SK-N-SH (cell line): ENCODE data around the gene OGDH. TPM values are rescaled to one million over a fixed set of nuclear protein-coding genes. Genes with fewer than 3 reads are reported as not detected.

ENCODE experiments used
- CTCF ChIA-PET: fragments of 300-600, 350-600 bp; formaldehyde crosslinking; extraction: SDS; loops from one replicate; lab custom pipeline; 2021; lab: Yijun Ruan, JAX
- POLR2A ChIA-PET: fragments of 350-600 bp; sonication (Branson Sonifier 250); formaldehyde crosslinking; extraction: SDS; loops from one replicate; lab custom pipeline; 2020; ENCODE audit warnings: antibody characterized with exemption, inconsistent platforms; lab: Yijun Ruan, JAX
- DNase-seq: peaks from one replicate; pipeline ENCODE4 v3.0.0; 2012
- H2AFZ ChIP-seq: fragments of 200-600 bp; sonication (generic); 2 replicates; pipeline ENCODE4 v1.8.1; 2016; ENCODE audit warnings: antibody characterized with exemption, mild to moderate bottlenecking, low read depth
- H3F3A ChIP-seq: fragments of 200-600 bp; sonication (generic); replicated peaks from 2 replicates; pipeline ENCODE3; 2016; ENCODE audit warnings: antibody characterized with exemption, mild to moderate bottlenecking; ENCODE audit not compliant: insufficient read depth
- H3K27ac ChIP-seq, 2 experiments: fragments of 200-500 bp in 1 of 2; fragments of 200-600 bp in 1 of 2; sonication (Bioruptor generic) in 1 of 2; sonication (generic), shearing (Covaris generic) in 1 of 2; 2 replicates each; pipeline versions ENCODE4 v1.5.1 to v1.6.1; 2014 to 2016; ENCODE audit warnings: low read depth in 2 of 2, inconsistent platforms in 1 of 2, low read length in 1 of 2, mild to moderate bottlenecking in 1 of 2, mixed read lengths in 1 of 2
- H3K27me3 ChIP-seq: fragments of 200-600 bp; sonication (generic), shearing (Covaris generic); 2 replicates; pipeline ENCODE4 v1.6.1; 2016; ENCODE audit warnings: mixed run types; ENCODE audit not compliant: insufficient read depth
- H3K36me3 ChIP-seq, 2 experiments: fragments of 200-500 bp in 1 of 2; fragments of 200-600 bp in 1 of 2; sonication (Bioruptor generic) in 1 of 2; sonication (generic) in 1 of 2; replicated peaks in 1 of 2; 2 replicates each; pipeline versions ENCODE3 to v1.5.1; 2014 to 2016; ENCODE audit warnings: low read length in 1 of 2, mild to moderate bottlenecking in 1 of 2; ENCODE audit not compliant: insufficient read depth in 2 of 2, control insufficient read depth in 1 of 2
- H3K4me1 ChIP-seq, 2 experiments: fragments of 200-500 bp in 1 of 2; fragments of 200-600 bp in 1 of 2; sonication (Bioruptor generic) in 1 of 2; sonication (generic), shearing (Covaris generic) in 1 of 2; 2 replicates each; pipeline versions ENCODE4 v1.5.1 to v1.6.1; 2014 to 2016; ENCODE audit warnings: low read depth in 1 of 2, low read length in 1 of 2, mixed run types in 1 of 2; ENCODE audit not compliant: insufficient read depth in 2 of 2, control insufficient read depth in 1 of 2
- H3K4me2 ChIP-seq: fragments of 200-600 bp; sonication (generic), shearing (Covaris generic); 2 replicates; pipeline ENCODE4 v1.6.1; 2017; ENCODE audit warnings: mixed run types
- H3K4me3 ChIP-seq, 2 experiments: fragments of 200-500 bp in 1 of 2; fragments of 200-600 bp in 1 of 2; sonication (Bioruptor generic) in 1 of 2; sonication (generic), shearing (Covaris generic) in 1 of 2; 2 replicates each; pipeline versions ENCODE4 v1.5.1 to v1.8.1; 2014 to 2016; ENCODE audit warnings: low read depth in 2 of 2, inconsistent platforms in 1 of 2, low read length in 1 of 2, mild to moderate bottlenecking in 1 of 2, mixed read lengths in 1 of 2, moderate library complexity in 1 of 2
- H3K79me2 ChIP-seq: fragments of 200-600 bp; sonication (generic); 2 replicates; pipeline ENCODE4 v1.8.1; 2017; ENCODE audit warnings: mild to moderate bottlenecking; ENCODE audit not compliant: insufficient read depth
- H3K9ac ChIP-seq: fragments of 200-600 bp; sonication (generic); 2 replicates; pipeline ENCODE4 v1.6.1; 2017; ENCODE audit warnings: mixed run types
- H3K9me2 ChIP-seq: fragments of 200-600 bp; sonication (generic); 2 replicates; pipeline ENCODE4 v1.6.1; 2017; ENCODE audit warnings: mixed run types
- H3K9me3 ChIP-seq: fragments of 200-600 bp; sonication (generic); 2 replicates; pipeline ENCODE4 v1.6.1; 2017; ENCODE audit warnings: mixed run types, mild to moderate bottlenecking, moderate library complexity
- H4K20me1 ChIP-seq: fragments of 200-600 bp; sonication (generic); 2 replicates; pipeline ENCODE4 v1.6.1; 2017; ENCODE audit warnings: mild to moderate bottlenecking, mixed run types; ENCODE audit not compliant: insufficient read depth
- CHD2 ChIP-seq: fragments of 150-350 bp; IDR thresholded peaks from 2 replicates; pipeline ENCODE4 v1.6.1; 2018; ENCODE audit warnings: low read length; ENCODE audit not compliant: partially characterized antibody
- EZH2phosphoT487 ChIP-seq: fragments of 200-600 bp; sonication (generic); IDR thresholded peaks from 2 replicates; pipeline ENCODE4 v1.6.1; 2017; ENCODE audit warnings: low read depth, mixed run types, mild to moderate bottlenecking, antibody characterized with exemption, moderate library complexity, borderline replicate concordance
- FOXJ3 ChIP-seq: sonication (generic); formaldehyde crosslinking; IDR thresholded peaks from 2 replicates; pipeline ENCODE4 v1.5.1; 2020; ENCODE audit warnings: mild to moderate bottlenecking, missing genetic modification reagents
- FOXM1 ChIP-seq: IDR thresholded peaks from 2 replicates; pipeline ENCODE4 v1.4.0; 2012; ENCODE audit warnings: low read depth, mild to moderate bottlenecking
- GATA2 ChIP-seq: sonication (generic); formaldehyde crosslinking; IDR thresholded peaks from 2 replicates; pipeline ENCODE4 v1.5.0; 2020; ENCODE audit warnings: mild to moderate bottlenecking, missing genetic modification reagents
- JUND ChIP-seq: IDR thresholded peaks from 2 replicates; pipeline ENCODE4 v1.4.0; 2012
- MAX ChIP-seq: IDR thresholded peaks from 2 replicates; pipeline ENCODE4 v1.4.0; 2012; ENCODE audit warnings: low read depth
- NFIC ChIP-seq: IDR thresholded peaks from 2 replicates; pipeline ENCODE4 v1.4.0; 2012; ENCODE audit warnings: borderline replicate concordance
- PBX3 ChIP-seq: IDR thresholded peaks from 2 replicates; pipeline ENCODE4; 2012
- POLR2AphosphoS5 ChIP-seq: IDR thresholded peaks from 2 replicates; pipeline ENCODE4 v1.6.1; 2012; ENCODE audit warnings: low read depth, low read length
- RFX5 ChIP-seq: IDR thresholded peaks from 2 replicates; pipeline ENCODE4 v1.6.1; 2012; ENCODE audit warnings: mild to moderate bottlenecking, improper control_type of control experiment, low read length
- TEAD4 ChIP-seq: IDR thresholded peaks from 2 replicates; pipeline ENCODE4 v1.4.0; 2012; ENCODE audit warnings: mild to moderate bottlenecking, borderline replicate concordance; ENCODE audit not compliant: insufficient read depth
- USF1 ChIP-seq: IDR thresholded peaks from 2 replicates; pipeline ENCODE4 v1.4.0; 2012; ENCODE audit warnings: low read depth, borderline replicate concordance
- WGBS: methylation state at CpG from one replicate; pipeline ENCODE4 v1.1.6; 2017; ENCODE audit warnings: low lambda C conversion rate; 5-methylcytosine and 5-hydroxymethylcytosine counted together
- polyA plus RNA-seq, 3 experiments: library from polyadenylated mRNA; depleted of rRNA; stranded (reverse); fragments of >200 nt; gene quantifications; 2 replicates each; pipeline ENCODE4 v1.2.3, GENCODE V29; 2012
- TF ChIP-seq, protein P1 (sequence below): fragments of 150-350 bp; IDR thresholded peaks from 2 replicates; pipeline ENCODE4 v1.6.1; 2016; ENCODE audit warnings: mild to moderate bottlenecking, low read depth, low read length

The OGDH gene
- polyA plus RNA-seq, 1 of the 3 experiments (the other 2 are of a cell fraction), result 69.4 TPM

- TF ChIP-seq PBX3 (no peak), GATA2 (CRISPR knock-in tag) (no peak), TEAD4 (no peak), RFX5 (no peak)
- TF ChIP-seq, protein P1, sequence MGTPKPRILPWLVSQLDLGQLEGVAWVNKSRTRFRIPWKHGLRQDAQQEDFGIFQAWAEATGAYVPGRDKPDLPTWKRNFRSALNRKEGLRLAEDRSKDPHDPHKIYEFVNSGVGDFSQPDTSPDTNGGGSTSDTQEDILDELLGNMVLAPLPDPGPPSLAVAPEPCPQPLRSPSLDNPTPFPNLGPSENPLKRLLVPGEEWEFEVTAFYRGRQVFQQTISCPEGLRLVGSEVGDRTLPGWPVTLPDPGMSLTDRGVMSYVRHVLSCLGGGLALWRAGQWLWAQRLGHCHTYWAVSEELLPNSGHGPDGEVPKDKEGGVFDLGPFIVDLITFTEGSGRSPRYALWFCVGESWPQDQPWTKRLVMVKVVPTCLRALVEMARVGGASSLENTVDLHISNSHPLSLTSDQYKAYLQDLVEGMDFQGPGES, result no peak
Measured at GRCh38 chr7:44565795-44566559, 40.5 kb upstream of the OGDH start (continued).

DNA sequence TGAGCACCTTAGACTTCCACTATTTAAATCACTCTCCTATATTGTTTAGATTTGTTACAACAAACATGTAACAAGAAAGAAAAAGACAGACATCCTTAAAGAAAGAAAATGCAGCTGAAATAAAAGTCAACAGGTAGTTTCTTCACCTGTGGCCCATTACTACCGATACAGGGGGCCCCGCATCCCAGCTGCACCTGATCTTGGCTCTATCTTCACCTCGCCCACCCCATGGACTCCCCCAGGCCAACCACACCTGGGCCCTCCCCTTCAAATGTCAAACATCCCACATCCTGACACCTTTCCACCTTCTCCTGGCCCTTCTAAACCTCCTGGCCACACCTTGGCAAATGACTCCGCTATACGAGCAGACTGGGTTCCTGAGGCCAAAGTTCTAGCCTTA is 39.7 kb upstream of the OGDH start:
- 95% methylated on average over 5 of the region's 5 CpGs for WGBS
- H4K20me1 ChIP-seq, result peaks cover 10% of the 10 kb centered on the region

GRCh38 chr7:44567884-44568283 is 38.5 kb upstream of the OGDH start:
- Histone ChIP-seq H3K4me3 (no peak overlapping the region), H3K36me3 (peaks cover 57 to 86% of the 10 kb centered on the region in 2 experiments), H3K27ac (no peak overlapping the region), H4K20me1 (peaks cover 10% of the 10 kb centered on the region), H3K4me1 (peaks cover 7 to 9% of the 10 kb centered on the region in 2 experiments), H3K27me3 (no peaks in the 10 kb centered on the region), H3K9ac (no peak overlapping the region), H3K9me2 (no peaks in the 10 kb centered on the region), H2AFZ (no peak overlapping the region), H3K9me3 (no peaks in the 10 kb centered on the region), H3K4me2 (no peak overlapping the region), H3F3A (peaks cover 5% of the 10 kb centered on the region), H3K79me2 (peaks cover 29% of the 10 kb centered on the region)
- CTCF ChIA-PET, result interaction anchor here (1.4 to 7.2 kb wide), 5 partner anchors 9 to 326 kb away, joined by 6 to 98 read pairs (median 53); partner anchors contain the start of genes DDX56, NPC1L1 and TMED4
- no peak for DNase-seq
- 95% methylated on average over 6 of the region's 6 CpGs for WGBS
- POLR2A ChIA-PET, result interaction anchor here (1.2 kb wide), 1 partner anchor 14 kb away, joined by 5 read pairs; the partner anchor contains the start of gene TMED4
- no peak for TF ChIP-seq FOXJ3 (CRISPR knock-in tag)
- no peak for TF ChIP-seq EZH2phosphoT487
- no peak for TF ChIP-seq MAX
- TF ChIP-seq JUND, result no peak
- no peak for TF ChIP-seq FOXM1
- no peak for TF ChIP-seq CHD2
- no peak for TF ChIP-seq USF1
- TF ChIP-seq POLR2AphosphoS5, result no peak
- TF ChIP-seq, protein P1, result no peak
- no peak for TF ChIP-seq PBX3

More for the DNA sequence above, 39.7 kb upstream of the OGDH start:
- Histone ChIP-seq H3K27me3 (no peaks in the 10 kb centered on the region), H3F3A (peaks cover 8% of the 10 kb centered on the region), H3K9me3 (no peaks in the 10 kb centered on the region), H3K4me3 (no peak overlapping the region), H3K9me2 (no peaks in the 10 kb centered on the region), H3K79me2 (peaks cover 17% of the 10 kb centered on the region), H3K9ac (no peak overlapping the region), H3K4me1 (peaks cover 4 to 5% of the 10 kb centered on the region in 2 experiments; a peak in 2 of 4 replicates), H3K36me3 (peaks cover 46 to 74% of the 10 kb centered on the region in 2 experiments), H3K27ac (no peak overlapping the region), H2AFZ (no peak overlapping the region), H3K4me2 (no peak overlapping the region)
- CTCF ChIA-PET, result interaction anchor here (1.0 to 7.2 kb wide), 14 partner anchors 11 to 545 kb away, joined by 3 to 98 read pairs (median 10); partner anchors contain the start of genes DDX56, NPC1L1, NUDCD3 and TBRG4
- TF ChIP-seq NFIC, result no peak
- POLR2A ChIA-PET, result interaction anchor here (3.3 kb wide), 1 partner anchor 76 kb away, joined by 12 read pairs; the partner anchor contains the start of gene NUDCD3
- no peak for DNase-seq
